Measurements from ENCODE around the gene MTMR6. TPM values are rescaled to one million over a fixed set of nuclear protein-coding genes. Genes with fewer than 3 reads are reported as not detected.
"Not testable (repeated sequence)": the region's sequence is repeated elsewhere in the genome, so short reads cannot be mapped to it uniquely, and the experiment has no call there.

Gene MTMR6
- total RNA-seq, result 6.2 TPM

DNA sequence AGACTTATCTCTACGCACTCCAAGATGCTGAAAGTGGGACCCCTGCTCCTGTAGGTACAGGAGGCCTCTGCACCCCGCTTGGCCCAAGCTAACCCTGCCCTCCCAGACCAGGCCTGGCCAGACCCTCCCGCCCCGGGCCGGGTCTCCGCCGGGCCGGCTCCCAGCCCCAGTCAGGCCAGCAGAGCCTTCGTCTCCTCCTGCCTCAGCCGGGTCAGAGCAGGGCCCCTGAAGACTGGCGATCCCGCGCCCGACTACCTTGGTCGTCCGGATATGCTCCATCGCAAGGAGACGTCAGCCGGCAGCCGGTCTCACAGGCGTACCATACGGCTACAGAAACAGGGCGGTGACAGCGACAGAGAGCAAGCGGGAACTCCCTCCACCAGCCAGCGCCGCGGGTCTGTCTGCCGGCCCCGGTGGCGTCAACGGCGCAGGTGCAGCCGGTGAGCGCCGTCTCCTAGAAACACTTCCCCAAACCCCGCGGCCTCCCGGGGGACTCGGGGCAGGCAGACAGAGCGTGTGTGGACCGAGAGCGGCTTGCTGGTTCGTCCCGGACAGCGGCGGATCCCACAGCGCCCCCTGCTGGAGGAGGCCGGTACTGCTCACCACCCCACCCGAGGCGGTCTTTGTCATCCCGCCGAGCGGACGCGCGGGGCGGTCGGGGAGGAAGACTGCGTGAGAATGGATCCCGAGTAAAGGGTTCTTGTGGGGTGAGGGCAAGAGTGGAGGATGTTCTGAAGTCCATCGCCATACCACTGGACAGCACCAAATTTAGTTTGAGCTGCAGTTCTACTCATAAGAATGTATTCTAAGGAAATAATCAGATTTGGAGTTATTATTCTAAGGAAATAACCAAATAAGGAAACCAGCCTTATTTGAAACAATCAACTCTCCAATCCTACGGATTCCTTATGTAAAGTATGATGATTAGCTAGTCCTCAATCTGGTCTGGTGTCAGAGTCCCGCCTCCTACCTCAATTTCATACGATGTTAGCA lies at the start of gene MTMR6:
TSS of gene MTMR6 (minus strand) at position 520 of the 993 bp plus-strand sequence. CDS start at position 279, 241 bp downstream.
- peak; percentile 86 to 97 (median 96) for DNase-seq (ENCODE audit: low read depth in 2 of 3, low spot score in 2 of 3)

DNA sequence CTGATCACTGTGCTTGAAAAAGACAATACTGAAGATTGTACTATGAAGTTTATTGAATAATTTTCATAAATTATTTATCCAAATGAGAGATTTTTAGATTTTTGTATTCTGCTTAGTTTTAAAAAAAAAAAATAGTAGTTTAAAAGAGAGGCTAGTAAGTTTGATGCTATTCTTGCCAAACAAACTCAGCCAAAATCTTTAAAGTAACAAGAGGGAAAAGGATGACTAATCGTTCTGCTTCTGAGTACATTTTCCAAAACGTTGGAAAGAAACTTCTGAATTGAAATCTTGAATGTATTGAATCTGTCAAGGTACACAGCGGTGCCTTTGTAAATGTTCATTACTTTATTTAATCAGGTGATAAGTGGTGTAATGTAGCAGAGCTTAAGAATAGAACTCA lies 48.6 kb upstream of the MTMR6 start:
- no peak for DNase-seq (ENCODE audit: low read depth in 2 of 3, low spot score in 2 of 3)

DNA sequence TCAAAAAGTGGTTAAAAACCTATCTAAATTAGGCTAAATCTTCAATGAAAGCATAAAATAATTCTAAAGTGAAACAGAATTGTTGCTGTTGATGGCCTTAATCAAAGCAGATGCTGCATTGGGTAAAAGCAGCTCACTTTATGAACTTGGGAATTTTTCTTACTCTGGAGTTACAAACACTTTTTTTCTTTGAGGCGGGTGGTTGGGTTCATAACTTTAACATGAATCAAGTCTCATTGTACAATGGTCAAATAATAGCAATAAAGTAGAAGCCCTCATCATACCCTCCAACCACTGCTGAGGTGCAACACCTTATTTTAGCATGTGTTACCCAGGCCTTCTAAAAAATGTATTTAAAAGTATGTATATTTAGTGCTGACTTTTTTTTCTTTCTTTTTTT lies 43.3 kb upstream of the MTMR6 start:
- DNase-seq (ENCODE audit: low read depth in 2 of 3, low spot score in 2 of 3), result no peak

DNA sequence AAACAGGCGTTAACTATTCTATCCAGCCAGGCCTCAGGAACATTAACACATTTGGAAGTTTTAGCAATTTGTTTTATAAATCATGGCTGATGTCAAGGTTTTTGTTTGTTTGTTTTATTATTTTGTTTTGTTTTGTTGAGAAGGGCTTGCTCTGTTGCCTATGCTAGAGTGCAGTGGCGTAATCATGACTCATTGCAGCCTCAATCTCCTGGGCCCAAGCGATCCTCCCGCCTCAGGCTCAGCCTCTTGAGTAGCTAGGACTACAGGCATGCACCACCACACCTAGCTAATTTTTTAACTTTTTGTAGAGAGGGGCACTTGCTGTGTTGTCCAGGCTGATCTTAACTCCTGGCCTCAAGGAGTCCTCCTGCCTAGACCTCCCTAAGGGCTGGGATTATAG lies 42.4 kb upstream of the MTMR6 start:
- no peak for DNase-seq (ENCODE audit: low read depth in 2 of 3, low spot score in 2 of 3)

DNA sequence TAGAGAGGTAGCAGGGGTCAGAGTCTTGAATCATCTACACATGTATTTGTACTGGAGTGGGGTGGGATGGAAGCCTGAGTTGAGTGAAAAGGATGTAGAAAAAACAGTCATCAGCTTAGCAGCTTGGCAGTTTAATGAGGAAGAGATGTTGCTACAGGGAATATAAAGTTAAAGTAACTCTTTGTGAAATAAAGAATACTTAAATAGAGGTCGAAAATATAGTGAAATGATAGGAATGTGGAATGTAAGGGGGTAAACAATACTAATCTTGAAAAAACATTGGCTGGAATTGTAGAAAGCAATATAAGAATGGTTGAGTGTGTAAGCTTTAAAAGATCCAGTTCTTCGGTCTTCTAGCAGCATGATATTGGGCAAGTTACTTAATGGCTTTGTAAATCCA lies 36.8 kb upstream of the MTMR6 start:
- DNase-seq (ENCODE audit: low read depth in 2 of 3, low spot score in 2 of 3), result no peak

DNA sequence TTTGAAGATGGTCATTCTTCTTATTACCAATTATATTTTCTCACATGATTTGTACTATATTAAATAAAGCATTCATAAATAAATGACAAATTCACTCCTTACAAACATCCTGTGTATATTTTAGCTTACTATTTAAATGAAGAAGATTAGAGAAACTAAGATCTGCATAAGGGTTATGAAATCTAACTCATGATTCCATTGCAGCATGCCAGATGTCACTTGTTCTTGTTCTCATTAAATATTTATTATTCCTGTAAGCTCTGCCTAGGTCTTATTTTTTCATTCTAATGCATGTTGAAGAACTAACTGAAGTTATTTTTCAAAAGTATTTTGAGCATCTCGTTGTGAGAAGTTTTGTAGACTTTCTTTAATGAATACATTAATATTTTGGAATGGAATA lies 32.5 kb upstream of the MTMR6 start:
- DNase-seq (ENCODE audit: low read depth in 2 of 3, low spot score in 2 of 3), result no peak

DNA sequence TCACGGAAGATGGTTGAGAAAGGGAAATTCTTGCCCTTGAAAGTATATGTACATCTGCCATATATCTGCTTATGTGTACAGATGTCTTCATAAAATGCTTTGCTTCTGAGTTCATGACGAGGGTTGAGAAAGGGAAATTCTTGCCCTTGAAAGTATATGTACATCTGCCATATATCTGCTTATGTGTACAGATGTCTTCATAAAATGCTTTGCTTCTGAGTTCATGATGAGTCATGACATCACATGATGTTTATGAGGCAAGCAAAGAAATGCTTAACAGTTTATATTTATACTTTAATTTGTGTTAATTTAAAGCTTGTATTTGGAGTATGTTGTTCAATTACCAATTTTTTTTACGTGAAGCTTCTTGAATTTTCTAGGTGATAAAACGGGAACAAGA lies 31.7 kb upstream of the MTMR6 start:
- not testable (repeated sequence) for DNase-seq (ENCODE audit: low read depth in 2 of 3, low spot score in 2 of 3)

DNA sequence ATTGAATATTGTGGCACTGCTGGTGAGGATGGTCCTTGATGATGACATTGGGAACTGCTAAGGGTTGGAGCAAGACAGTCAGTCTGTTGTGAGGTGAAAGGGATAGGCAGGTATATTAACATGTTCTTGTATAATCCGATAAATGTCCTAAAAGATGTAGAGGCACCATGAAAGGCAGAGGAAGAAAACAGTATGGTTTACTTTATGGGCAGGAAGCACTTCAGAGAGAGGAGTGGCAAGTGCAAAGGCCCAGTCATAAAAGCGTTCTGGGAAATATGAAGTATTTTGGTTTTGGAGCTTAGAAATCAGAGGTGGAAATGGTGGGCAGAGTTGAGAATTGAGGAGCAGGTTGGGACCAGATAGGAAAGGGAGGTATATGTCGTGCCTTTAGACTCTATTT lies 23.6 kb upstream of the MTMR6 start:
- no peak for DNase-seq (ENCODE audit: low read depth in 2 of 3, low spot score in 2 of 3)

DNA sequence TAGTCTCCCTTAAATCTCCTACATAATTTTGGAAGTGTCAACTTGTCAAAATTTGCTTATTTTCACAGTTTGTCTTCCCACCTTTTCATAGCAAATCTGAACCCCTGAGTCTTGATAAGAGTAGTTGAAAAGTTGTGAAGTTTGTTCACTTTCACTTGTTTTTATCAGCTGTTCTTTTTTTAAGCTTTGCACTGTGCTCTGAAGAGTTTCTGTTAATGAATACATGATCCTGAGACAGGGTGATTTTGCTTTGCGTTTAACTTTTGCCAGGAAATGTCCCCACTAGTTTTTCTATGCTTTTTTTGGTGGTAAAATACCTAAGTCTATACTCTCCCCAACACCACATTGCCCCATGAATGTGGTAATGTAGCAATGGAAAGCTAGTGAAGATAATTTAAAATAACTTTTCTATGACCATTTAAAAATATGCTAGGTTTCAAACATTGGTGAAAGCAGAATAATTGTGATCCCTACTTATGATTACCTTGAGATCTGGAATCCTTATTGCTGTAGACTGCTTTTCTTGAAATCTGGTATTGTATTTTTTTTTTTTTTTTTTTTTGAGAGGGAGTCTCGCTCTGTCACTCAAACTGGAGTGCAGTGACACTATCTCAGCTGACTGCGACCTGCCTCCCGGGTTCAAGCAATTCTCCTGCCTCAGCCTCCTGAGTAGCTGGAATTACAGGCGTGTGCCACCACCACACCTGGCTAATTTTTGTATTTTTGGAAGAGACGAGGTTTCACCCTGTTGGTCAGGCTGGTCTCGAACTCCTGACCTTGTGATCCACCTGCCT lies 19.6 kb upstream of the MTMR6 start:
- DNase-seq (ENCODE audit: low read depth in 2 of 3, low spot score in 2 of 3), result no peak

DNA sequence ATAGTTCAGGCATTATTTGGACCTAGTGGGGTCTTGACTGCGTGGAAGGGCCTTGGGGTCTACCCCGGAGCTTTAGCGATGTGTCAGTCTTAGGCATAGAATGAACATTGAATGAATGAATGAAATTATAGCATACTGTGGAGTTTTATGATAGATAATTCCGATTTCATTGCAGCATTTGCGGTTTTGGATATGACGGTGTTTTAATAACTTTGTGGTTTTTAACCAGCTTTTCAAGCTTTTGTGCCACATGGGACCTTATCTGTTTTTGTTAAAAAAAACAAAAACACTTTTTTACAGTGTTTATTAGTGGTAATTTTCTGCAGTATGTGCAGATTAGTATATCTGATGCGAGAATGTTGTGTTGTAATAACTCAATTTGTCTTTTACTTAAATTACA lies 14.8 kb upstream of the MTMR6 start:
- DNase-seq (ENCODE audit: low read depth in 2 of 3, low spot score in 2 of 3), result no peak

DNA sequence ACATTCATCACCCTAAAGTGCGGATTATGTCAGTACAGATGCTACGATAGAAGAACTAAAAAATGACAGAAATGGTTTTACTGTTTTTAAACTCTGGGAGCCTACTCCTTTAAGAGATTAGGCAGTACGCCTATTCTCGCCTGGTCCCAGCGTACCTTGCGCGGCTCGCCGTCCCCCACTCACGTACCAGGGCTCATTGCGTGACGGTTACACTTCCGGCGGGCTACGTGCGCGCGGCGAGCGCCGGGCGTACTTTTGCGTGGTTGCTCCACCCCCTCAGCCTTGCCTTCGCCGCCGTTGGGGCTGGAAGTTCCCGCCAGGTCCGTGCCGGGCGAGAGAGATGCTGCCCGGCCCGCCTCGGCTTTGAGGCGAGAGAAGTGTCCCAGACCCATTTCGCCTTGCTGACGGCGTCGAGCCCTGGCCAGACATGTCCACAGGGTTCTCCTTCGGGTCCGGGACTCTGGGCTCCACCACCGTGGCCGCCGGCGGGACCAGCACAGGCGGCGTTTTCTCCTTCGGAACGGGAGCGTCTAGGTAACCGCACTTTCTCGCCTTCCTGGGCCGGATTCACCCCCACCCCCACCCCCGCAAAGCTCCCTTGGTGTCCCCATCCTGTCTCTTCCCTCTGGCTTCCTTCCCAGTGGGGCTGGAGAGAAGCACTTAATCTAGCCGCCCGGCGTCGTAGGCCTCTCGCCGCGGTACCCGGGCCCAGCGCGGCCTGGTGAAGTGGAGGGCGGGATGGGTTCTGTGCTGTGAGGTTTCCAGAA lies 14.2 kb upstream of the MTMR6 start, which contains the start of gene NUP58:
TSS of gene NUP58 (plus strand) at position 279 of the 767 bp plus-strand sequence. CDS start at position 428, 149 bp downstream.
- peak; percentile 92 to 96 (median 95) for DNase-seq (ENCODE audit: low read depth in 2 of 3, low spot score in 2 of 3)

DNA sequence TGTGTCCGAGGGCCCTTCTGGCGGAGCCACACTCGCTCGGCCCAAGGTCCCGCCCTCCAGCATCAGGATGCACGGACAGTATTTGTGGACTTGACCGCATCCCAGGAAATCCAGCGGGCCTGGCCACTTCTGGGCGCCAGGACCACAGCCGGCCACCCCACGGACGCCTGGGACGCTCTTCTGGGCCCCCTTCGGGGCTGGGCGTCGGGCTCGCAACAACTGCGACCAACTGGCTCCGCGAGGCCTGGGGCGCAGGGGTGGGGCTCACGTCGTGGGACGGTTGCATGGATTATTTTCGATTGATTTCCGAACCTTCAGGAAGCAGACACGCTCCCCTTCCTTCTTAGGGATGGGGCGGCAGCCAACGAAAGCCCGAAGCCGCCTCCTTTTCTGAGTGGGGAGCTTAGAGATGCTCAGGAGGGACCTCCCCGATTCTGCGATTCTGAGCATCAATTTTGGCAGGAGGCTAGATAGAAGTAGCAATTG lies 13.6 kb upstream of the MTMR6 start:
- no peak for DNase-seq (ENCODE audit: low read depth in 2 of 3, low spot score in 2 of 3)

DNA sequence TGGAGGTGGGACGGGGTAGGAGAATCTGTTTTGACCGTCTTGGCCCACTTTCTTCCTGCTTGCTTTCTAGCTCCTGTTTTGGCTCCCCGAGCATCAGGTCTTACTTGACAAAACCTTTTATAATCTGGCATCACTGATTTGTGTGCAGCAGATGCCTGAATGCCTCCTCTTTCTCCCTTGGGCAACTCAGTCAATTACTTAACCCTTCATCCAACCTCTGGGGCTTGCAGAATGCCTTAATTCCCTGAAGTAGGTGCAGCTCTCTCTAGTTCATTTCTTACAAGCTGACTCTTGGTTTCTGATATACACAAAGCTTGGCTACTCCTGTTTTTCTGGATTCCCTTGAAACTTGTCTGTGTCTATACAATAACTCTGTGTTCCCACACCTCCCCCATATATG lies 8.4 kb upstream of the MTMR6 start:
- no peak for DNase-seq (ENCODE audit: low read depth in 2 of 3, low spot score in 2 of 3)

DNA sequence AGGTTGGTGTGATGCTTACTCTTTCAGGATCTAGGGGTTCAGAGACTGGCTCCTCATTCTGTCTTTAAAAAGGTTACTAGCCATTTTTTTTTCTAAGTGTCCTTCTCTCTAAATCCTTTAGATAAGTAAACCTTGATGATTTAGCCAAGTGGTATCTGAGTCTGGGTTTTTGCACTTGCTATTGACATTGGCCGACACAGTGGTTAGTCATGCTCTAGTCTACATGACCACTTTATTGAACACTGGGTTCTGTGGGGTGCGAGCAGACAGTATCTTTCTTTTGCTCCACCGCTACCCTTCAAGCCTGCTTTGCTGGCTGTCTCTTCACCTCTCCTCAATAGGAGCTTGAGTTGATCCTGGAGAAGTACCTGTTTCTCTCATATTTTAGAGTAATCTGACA lies 7.9 kb upstream of the MTMR6 start:
- DNase-seq (ENCODE audit: low read depth in 2 of 3, low spot score in 2 of 3), result no peak

DNA sequence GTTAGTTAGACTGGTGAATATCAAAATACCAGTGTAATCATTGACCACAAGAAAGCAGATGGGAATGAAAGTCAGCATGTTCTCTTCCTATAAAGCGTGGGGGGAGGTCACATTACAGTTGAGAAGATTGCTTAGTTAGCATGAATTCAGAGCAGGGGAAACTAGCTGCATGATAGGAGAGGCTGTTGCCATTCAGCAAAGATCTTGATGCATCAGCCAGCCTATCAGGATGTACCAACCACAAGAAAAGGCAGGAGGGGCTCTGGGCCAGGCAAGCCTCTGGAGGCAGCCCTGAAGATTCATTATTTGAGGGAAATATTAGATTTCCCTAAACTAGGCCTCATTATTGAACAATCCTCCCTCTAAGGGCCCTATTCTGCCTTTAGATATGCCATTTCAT lies 5.0 kb upstream of the MTMR6 start:
- peak in 2 of 3 donors; percentile 29 to 45 for DNase-seq (ENCODE audit: low read depth in 2 of 3, low spot score in 2 of 3)

DNA sequence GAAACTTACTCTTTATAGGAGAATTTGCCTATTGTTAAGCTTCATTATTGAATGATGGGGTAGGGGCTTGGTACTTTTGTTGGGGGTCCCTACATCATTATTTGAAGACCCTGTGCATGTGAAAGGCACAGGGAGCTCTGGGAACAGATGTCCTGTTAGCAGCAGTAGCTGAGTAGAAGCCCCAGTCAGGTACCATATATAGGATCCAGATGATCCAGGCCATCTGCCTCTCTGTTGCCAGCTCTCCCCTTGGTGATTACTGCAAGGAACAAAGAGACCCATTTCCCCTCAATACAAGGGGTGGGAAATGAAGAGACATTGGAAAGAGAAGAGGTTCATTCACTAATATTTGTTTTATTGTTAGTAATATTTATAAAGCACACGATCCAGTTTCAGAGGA lies 4.4 kb upstream of the MTMR6 start:
- no peak for DNase-seq (ENCODE audit: low read depth in 2 of 3, low spot score in 2 of 3)

DNA sequence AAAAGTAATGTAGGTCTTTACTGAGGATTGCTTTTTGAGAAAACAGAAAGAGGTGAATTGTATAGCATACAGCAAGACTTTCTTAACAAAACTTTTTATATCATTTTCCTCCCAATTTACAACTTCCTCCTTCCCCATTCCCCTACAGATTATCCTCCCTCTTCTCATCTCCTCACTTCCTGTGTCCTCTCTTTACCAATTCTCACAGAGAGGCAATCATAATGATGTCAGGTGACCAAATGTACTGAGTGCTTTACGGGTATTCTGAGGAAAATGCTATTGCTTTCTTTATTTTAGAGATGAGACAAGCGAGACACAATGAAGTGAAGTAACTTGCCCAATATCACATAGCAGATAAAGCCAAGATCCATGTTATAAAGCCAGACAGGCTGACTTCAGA lies 1.7 kb upstream of the MTMR6 start:
- no peak for DNase-seq (ENCODE audit: low read depth in 2 of 3, low spot score in 2 of 3)

DNA sequence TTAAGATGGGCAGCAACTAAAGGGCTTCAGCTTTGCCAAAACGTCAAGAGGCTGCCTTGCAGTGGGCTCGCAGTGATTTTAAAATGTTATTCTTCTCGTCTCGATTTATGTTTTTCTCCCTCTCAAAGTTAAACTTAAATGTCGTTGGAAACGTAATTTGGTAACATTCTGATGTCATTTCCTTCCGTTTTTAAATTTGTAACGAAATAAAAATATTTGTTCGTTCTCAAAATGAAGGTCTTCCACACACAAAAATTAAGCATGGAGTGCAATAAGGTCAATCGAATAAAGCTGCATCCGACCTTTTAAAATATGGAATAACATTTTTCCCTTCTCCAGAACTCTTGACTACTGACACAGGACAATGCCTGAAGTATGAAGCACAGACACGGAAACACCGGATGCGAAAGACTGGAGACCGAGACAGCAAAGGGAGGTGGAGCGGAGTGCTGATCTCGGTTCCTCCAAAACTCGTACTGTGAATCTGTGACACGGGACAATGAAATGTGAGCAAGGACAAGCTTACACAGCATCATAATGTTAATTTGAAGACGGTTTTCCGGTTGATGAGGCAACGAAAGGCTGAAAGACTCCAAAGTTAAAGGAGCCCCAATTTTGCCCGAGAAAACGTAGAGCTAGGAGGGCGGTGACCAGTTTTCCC lies 850 bp downstream of the MTMR6 start:
- peak; percentile 25 to 62 (median 36) for DNase-seq (ENCODE audit: low read depth in 2 of 3, low spot score in 2 of 3)

DNA sequence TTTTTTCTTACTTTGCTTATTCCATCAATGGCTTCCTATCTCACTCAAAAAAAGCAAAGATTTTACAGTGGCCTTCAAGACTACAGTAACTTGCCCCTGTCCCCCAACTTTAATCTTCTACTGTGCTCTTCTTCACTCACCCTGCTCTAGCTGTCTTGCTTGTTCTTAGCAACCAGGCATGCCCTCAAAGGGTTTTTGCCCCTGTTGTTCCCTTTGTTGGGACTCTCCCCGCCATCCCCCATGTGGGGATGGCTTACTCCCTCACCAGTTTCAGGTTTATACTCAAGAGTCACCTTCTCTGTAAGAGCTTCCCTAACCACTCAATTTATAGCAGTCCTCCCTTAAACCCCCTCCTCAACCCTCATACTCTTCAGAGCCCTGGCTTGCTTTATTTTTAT lies 5.4 kb downstream of the MTMR6 start:
- no peak for DNase-seq (ENCODE audit: low read depth in 2 of 3, low spot score in 2 of 3)

All from hematopoietic multipotent progenitor cell (in vitro differentiated cells).